Astrocyte of the cerebellum (primary cell): ENCODE data around the gene EBF4.
"Not testable (repeated sequence)": the region's sequence is repeated elsewhere in the genome, so short reads cannot be mapped to it uniquely, and the experiment has no call there.

Source experiments
- DNase-seq: peaks from one replicate; pipeline ENCODE4 v3.0.0-alpha.2; 2011; ENCODE audit warnings: low read depth
- H3K4me3 ChIP-seq: 2 replicates; pipeline ENCODE4 v1.5.1; 2011; ENCODE audit warnings: mild to moderate bottlenecking, low read depth, low read length, moderate library complexity
- CTCF ChIP-seq: IDR thresholded peaks from 2 replicates; pipeline ENCODE4 v1.5.1; 2012; ENCODE audit warnings: low read length, low read depth, moderate library complexity, mild to moderate bottlenecking; ENCODE audit errors: missing control alignments
- in situ Hi-C: cut with HindIII; loops from 2 replicates; pipeline ENCODE4 v1.10.0; 2017; ENCODE audit warnings: low sequenced_read_pairs

The EBF4 gene

DNA sequence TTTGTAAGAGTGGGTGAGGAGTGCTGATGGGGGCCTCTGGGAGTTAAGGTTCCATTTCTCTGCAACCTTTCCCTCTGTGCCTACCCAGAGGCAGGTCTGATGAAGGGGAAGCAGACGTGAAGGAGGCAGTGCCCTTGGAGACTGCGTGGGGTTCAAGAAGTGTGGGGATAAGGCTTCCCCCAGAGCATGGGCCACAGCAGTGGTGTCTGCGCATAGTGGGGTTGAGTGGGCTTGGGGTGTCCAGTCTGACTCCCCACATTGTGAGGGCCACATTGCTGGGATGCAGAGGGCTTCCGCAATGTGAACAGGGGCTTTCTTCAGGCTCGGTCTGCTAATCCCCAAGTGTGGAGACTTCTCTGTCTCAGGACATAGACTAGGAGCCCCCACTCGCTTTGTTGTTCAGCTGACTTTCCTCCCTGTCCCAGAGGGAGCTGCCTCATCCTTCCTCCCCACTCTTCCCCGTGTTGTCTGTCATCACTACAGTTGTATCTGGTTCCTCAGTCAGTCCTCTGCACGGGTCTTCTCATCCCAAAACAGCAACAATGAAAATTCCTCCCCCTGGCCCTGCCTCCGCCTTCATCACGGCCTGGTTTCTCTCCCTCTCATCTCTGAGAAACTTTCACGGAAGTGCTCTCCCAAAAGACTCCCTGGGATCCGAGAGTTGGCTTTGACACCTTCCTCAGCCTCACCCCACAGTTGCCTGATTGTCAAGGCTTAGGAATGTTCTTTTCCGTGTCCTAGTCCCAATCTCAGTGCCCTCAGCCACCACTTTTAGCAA lies 2.8 kb downstream of the EBF4 start:
- in situ Hi-C loops: no loop called here

GRCh38 chr20:2695984-2696525 lies 3.5 kb downstream of the EBF4 start:
- H3K4me3 ChIP-seq, in situ Hi-C loops, DNase-seq: not testable (repeated sequence)

More for the DNA sequence above, 2.8 kb downstream of the EBF4 start:
- no peak for DNase-seq
- no peak for TF ChIP-seq CTCF
- H3K4me3 ChIP-seq: no peak overlapping the region

DNA sequence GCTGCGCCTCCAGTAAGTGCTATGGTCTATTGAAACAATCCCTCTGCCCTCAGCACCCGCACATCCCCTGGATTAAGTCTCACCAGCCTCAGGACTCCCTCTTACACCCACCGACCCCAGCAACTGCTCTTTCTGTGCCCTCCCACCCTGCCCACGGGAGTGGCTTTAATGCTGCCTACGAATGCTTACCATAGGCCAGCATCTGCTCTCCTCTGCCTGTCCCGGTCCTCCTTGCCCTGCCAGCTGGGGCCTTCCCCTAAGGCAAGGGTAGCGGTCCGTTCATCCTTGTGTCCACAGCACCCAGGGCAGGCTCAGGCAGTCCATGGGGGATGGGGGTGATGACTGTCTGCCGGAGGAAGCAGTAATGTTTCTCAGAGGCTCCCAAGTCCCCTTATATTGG lies 4.1 kb downstream of the EBF4 start:
- DNase-seq: no peak
- H3K4me3 ChIP-seq: no peak overlapping the region
- in situ Hi-C loops: no loop called here
- no peak for TF ChIP-seq CTCF

DNA sequence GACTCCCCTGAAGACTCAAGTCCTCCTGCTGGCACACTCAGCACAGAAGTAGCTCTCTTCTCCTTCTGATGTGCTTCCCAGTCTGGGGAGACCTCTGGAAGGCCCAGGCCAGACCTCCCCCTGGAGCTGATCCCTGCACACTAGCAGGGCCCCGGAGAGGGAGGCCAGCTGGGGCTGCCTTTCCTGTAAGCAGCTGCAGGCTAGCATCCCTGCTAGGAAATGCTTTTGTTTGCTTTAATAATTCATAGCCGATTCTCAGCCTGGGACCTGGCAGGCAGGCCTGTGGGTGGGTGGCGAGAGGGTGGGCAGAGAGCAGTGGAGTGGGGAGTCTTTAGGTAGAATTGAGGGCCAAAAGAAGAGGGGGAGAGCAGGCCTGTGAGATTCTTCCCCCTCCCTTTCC lies 5.2 kb downstream of the EBF4 start:
- DNase-seq: no peak
- in situ Hi-C loops: no loop called here
- TF ChIP-seq CTCF: no peak
- no peak overlapping the region for H3K4me3 ChIP-seq

GRCh38 chr20:2698186-2698817 lies 5.7 kb downstream of the EBF4 start:
- DNase-seq: no peak
- TF ChIP-seq CTCF: no peak

GRCh38 chr20:2698912-2699311 lies 6.3 kb downstream of the EBF4 start:
- no peak for TF ChIP-seq CTCF
- in situ Hi-C loops: no loop called here
- no peak overlapping the region for H3K4me3 ChIP-seq
- no peak for DNase-seq

More at GRCh38 chr20:2698186-2698817, 5.7 kb downstream of the EBF4 start:
- H3K4me3 ChIP-seq: no peak overlapping the region
- in situ Hi-C loops: no loop called here
